Astrocyte (in vitro differentiated cells and primary cell): ENCODE data around the gene MRPL33. TPM values are rescaled to one million over a fixed set of nuclear protein-coding genes. Genes with fewer than 3 reads are reported as not detected.

Experiments used
- DNase-seq: peaks from one replicate; pipeline ENCODE4 v3.0.0-alpha.2; 2010; ENCODE audit warnings: low read depth
- FAIRE-seq: peaks from 2 replicates; lab custom pipeline; 2011; peaks lifted over from hg19 to GRCh38; lab: Jason Lieb, UNC
- H2AFZ ChIP-seq: 2 replicates; pipeline ENCODE4 v1.6.0; 2012; ENCODE audit warnings: low read depth, low read length, inconsistent platforms
- H3K27ac ChIP-seq: 2 replicates; pipeline ENCODE4 v1.5.1; 2011; ENCODE audit warnings: low read depth, low read length, inconsistent platforms
- H3K27me3 ChIP-seq: 2 replicates; pipeline ENCODE4 v1.6.0; 2011; ENCODE audit warnings: low read length, inconsistent platforms; ENCODE audit not compliant: insufficient read depth
- H3K36me3 ChIP-seq: 2 replicates; pipeline ENCODE4 v1.5.1; 2011; ENCODE audit warnings: low read length, inconsistent platforms; ENCODE audit not compliant: insufficient read depth
- H3K4me1 ChIP-seq: 2 replicates; pipeline ENCODE4 v1.5.1; 2011; ENCODE audit warnings: low read length, inconsistent platforms; ENCODE audit not compliant: insufficient read depth
- H3K4me2 ChIP-seq: 2 replicates; pipeline ENCODE4 v1.6.0; 2012; ENCODE audit warnings: low read length, inconsistent platforms
- H3K4me3 ChIP-seq: 2 replicates; pipeline ENCODE4 v1.5.1; 2011; ENCODE audit warnings: low read depth, mild to moderate bottlenecking, low read length, inconsistent platforms; ENCODE audit not compliant: insufficient read depth
- H3K79me2 ChIP-seq: 2 replicates; pipeline ENCODE4 v1.6.0; 2012; ENCODE audit warnings: mild to moderate bottlenecking, low read length, inconsistent platforms; ENCODE audit not compliant: insufficient read depth
- H3K9ac ChIP-seq: 2 replicates; pipeline ENCODE4 v1.6.0; 2012; ENCODE audit warnings: mild to moderate bottlenecking, low read length, inconsistent platforms
- H3K9me3 ChIP-seq: 2 replicates; pipeline ENCODE4 v1.5.1; 2012; ENCODE audit warnings: low read depth, mild to moderate bottlenecking, low read length, inconsistent platforms; ENCODE audit not compliant: insufficient read depth
- H4K20me1 ChIP-seq: 2 replicates; pipeline ENCODE4 v1.6.0; 2012; ENCODE audit warnings: low read length, inconsistent platforms; ENCODE audit not compliant: insufficient read depth
- H3K27ac Mint-ChIP-seq: one replicate; pipeline ENCODE4 v1.8.0; 2021; ENCODE audit warnings: mild to moderate bottlenecking, mixed read lengths; ENCODE audit not compliant: unreplicated experiment
- H3K27me3 Mint-ChIP-seq: one replicate; pipeline ENCODE4 v1.8.0; 2021; ENCODE audit warnings: low read depth, mixed read lengths; ENCODE audit not compliant: unreplicated experiment
- H3K36me3 Mint-ChIP-seq: one replicate; pipeline ENCODE4 v1.8.0; 2021; ENCODE audit warnings: low read depth, mixed read lengths; ENCODE audit not compliant: unreplicated experiment
- H3K4me1 Mint-ChIP-seq: one replicate; pipeline ENCODE4 v1.8.0; 2021; ENCODE audit warnings: low read depth, mixed read lengths; ENCODE audit not compliant: unreplicated experiment
- H3K4me3 Mint-ChIP-seq: one replicate; pipeline ENCODE4 v1.8.0; 2021; ENCODE audit warnings: mild to moderate bottlenecking, moderate library complexity, mixed read lengths; ENCODE audit not compliant: unreplicated experiment
- H3K9me3 Mint-ChIP-seq: one replicate; pipeline ENCODE4 v1.8.0; 2021; ENCODE audit warnings: mild to moderate bottlenecking, mixed read lengths; ENCODE audit not compliant: unreplicated experiment
- CTCF ChIP-seq: IDR thresholded peaks from 2 replicates; pipeline ENCODE4 v1.5.1; 2011; ENCODE audit warnings: low read depth, mild to moderate bottlenecking, inconsistent platforms, low read length, moderate library complexity; ENCODE audit not compliant: insufficient read depth
- EZH2 ChIP-seq: IDR thresholded peaks from 2 replicates; pipeline ENCODE4 v1.6.1; 2012; ENCODE audit warnings: mild to moderate bottlenecking, low read length, inconsistent platforms; ENCODE audit not compliant: insufficient read depth
- total RNA-seq: library from RNA; stranded (reverse); gene quantifications from 2 replicates; pipeline ENCODE4 v1.2.1, GENCODE V29; 2021

The MRPL33 gene
- total RNA-seq, 1 donor from 2014 or later, result 85.3 TPM

- no peak for FAIRE-seq
- H3K4me2 ChIP-seq, result peak overlapping the region; percentile 82
These were observed 35.3 kb upstream of the MRPL33 start for GRCh38 chr2:27736031-27736889.

GRCh38 chr2:27736890-27737204, 34.7 kb upstream of the MRPL33 start:
- no peaks in the 10 kb centered on the region for H3K4me1 Mint-ChIP-seq
- Histone ChIP-seq H3K27ac (no peak overlapping the region), H4K20me1 (no peaks in the 10 kb centered on the region), H3K4me3 (no peak overlapping the region), H2AFZ (no peak overlapping the region), H3K4me1 (peaks cover 19% of the 10 kb centered on the region), H3K9me3 (no peaks in the 10 kb centered on the region), H3K9ac (no peak overlapping the region), H3K27me3 (no peaks in the 10 kb centered on the region), H3K79me2 (no peaks in the 10 kb centered on the region), H3K4me2 (no peak overlapping the region), H3K36me3 (no peaks in the 10 kb centered on the region)
- TF ChIP-seq EZH2 (no peak), CTCF (no peak)
- H3K27ac Mint-ChIP-seq, result no peak overlapping the region
- FAIRE-seq, result no peak
- peaks cover 5% of the 10 kb centered on the region for H3K9me3 Mint-ChIP-seq
- no peak overlapping the region for H3K4me3 Mint-ChIP-seq
- H3K36me3 Mint-ChIP-seq, result no peaks in the 10 kb centered on the region
- H3K27me3 Mint-ChIP-seq, result peaks cover 4% of the 10 kb centered on the region
- DNase-seq, result no peak

More at GRCh38 chr2:27736031-27736889, 35.3 kb upstream of the MRPL33 start:
- Histone ChIP-seq H3K79me2 (no peaks in the 10 kb centered on the region), H3K4me1 (peaks cover 19% of the 10 kb centered on the region), H3K4me3 (peak overlapping the region; percentile 11), H3K36me3 (no peaks in the 10 kb centered on the region), H4K20me1 (no peaks in the 10 kb centered on the region), H3K9ac (peak overlapping the region; percentile 65), H3K9me3 (no peaks in the 10 kb centered on the region), H2AFZ (peak overlapping the region; percentile 89), H3K27me3 (no peaks in the 10 kb centered on the region), H3K27ac (no peak overlapping the region)
- Mint-ChIP-seq H3K36me3 (no peaks in the 10 kb centered on the region), H3K4me1 (no peaks in the 10 kb centered on the region), H3K27me3 (peaks cover 4% of the 10 kb centered on the region), H3K27ac (no peak overlapping the region), H3K9me3 (peaks cover 5% of the 10 kb centered on the region), H3K4me3 (no peak overlapping the region)
- TF ChIP-seq EZH2 (no peak), CTCF (no peak)
- DNase-seq, result no peak
